B cell (primary cell): ENCODE results near the gene ESPN. TPM values are rescaled to one million over a fixed set of nuclear protein-coding genes. Genes with fewer than 3 reads are reported as not detected.
"Not testable (repeated sequence)": the region's sequence is repeated elsewhere in the genome, so short reads cannot be mapped to it uniquely, and the experiment has no call there.

Source experiments
- ATAC-seq: fragments of 200-7000 bp; cut with Tn5 transposase; one replicate; pipeline ENCODE4 v1.10.0; 2021; ENCODE audit warnings: low read depth, mild to moderate bottlenecking, moderate number of reproducible peaks, moderate library complexity
- CTCF ChIA-PET: fragments of 350-600 bp; sonication (Branson Sonifier 250); formaldehyde crosslinking; loops from one replicate; lab custom pipeline; 2021; ENCODE audit warnings: antibody characterized with exemption, inconsistent platforms; lab: Charles Lee
- POLR2A ChIA-PET: fragments of 350-600 bp; sonication (Branson Sonifier 250); formaldehyde crosslinking; loops from one replicate; lab custom pipeline; 2021; ENCODE audit warnings: antibody characterized with exemption; lab: Charles Lee
- DNase-seq: peaks from one replicate; pipeline ENCODE4 v3.0.0; 2013
- H2AFZ ChIP-seq: 2 replicates; pipeline ENCODE4 v1.6.1; 2012; ENCODE audit warnings: mild to moderate bottlenecking, low read depth, low read length; ENCODE audit not compliant: insufficient read depth, poor library complexity, severe bottlenecking
- H3K27ac ChIP-seq, 2 donors: 1 replicate in 1 of 2; 2 replicates in 1 of 2; pipeline ENCODE4 v1.5.1; 2012 to 2013; ENCODE audit warnings: low read length in 2 of 2, mild to moderate bottlenecking in 2 of 2, moderate library complexity in 1 of 2
- H3K27me3 ChIP-seq, 4 experiments: fragments of 200-600 bp in 1 of 4; sonication (generic) in 1 of 4; replicated peaks in 1 of 4; 1 replicate in 2 of 4; 2 replicates in 2 of 4; pipeline versions ENCODE4 v1.6.1 to v1.7.0; 2013 to 2016; ENCODE audit warnings: low read length in 3 of 4, mild to moderate bottlenecking in 2 of 4, mixed read lengths in 1 of 4, moderate library complexity in 1 of 4; ENCODE audit not compliant: insufficient read depth in 4 of 4, control insufficient read depth in 3 of 4; ENCODE audit errors: control extremely low read depth in 1 of 4
- H3K36me3 ChIP-seq, 2 experiments: replicated peaks in 1 of 2; 1 replicate in 1 of 2; 2 replicates in 1 of 2; pipeline versions ENCODE4 v1.6.1 to v1.7.1; 2013; ENCODE audit warnings: low read length in 1 of 2; ENCODE audit not compliant: insufficient read depth in 2 of 2, control insufficient read depth in 1 of 2; ENCODE audit errors: control extremely low read depth in 1 of 2, extremely low read depth in 1 of 2
- H3K4me1 ChIP-seq, 2 donors: fragments of 200-600 bp in 1 of 2; sonication (generic) in 1 of 2; 1 replicate in 1 of 2; 2 replicates in 1 of 2; pipeline versions ENCODE4 v1.5.1 to v1.6.1; 2013 to 2017; ENCODE audit warnings: low read length in 2 of 2; ENCODE audit not compliant: control insufficient read depth in 2 of 2, insufficient read depth in 2 of 2
- H3K4me2 ChIP-seq: replicated peaks from 2 replicates; pipeline ENCODE3; 2012; ENCODE audit warnings: mild to moderate bottlenecking, low read depth, low read length; ENCODE audit not compliant: poor library complexity, severe bottlenecking
- H3K4me3 ChIP-seq, 5 experiments: fragments of 200-600 bp in 1 of 5; sonication (generic) in 1 of 5; 1 replicate in 3 of 5; 2 replicates in 2 of 5; pipeline versions ENCODE4 v1.5.1 to v1.7.0; 2011 to 2016; ENCODE audit warnings: low read length in 4 of 5, mild to moderate bottlenecking in 4 of 5, low read depth in 2 of 5, control low read depth in 1 of 5, moderate library complexity in 1 of 5; ENCODE audit not compliant: insufficient read depth in 1 of 5; ENCODE audit errors: control extremely low read depth in 1 of 5, extremely low read depth in 1 of 5
- H3K79me2 ChIP-seq: fragments of 200-600 bp; sonication (generic); one replicate; pipeline ENCODE4 v1.6.0; 2016; ENCODE audit warnings: low read length; ENCODE audit not compliant: control insufficient read depth, insufficient read depth
- H3K9ac ChIP-seq: fragments of 200-600 bp; sonication (generic); 2 replicates; pipeline ENCODE4 v1.6.1; 2017; ENCODE audit warnings: mild to moderate bottlenecking, low read length, moderate library complexity
- H3K9me3 ChIP-seq, 3 donors: one replicate each; pipeline versions ENCODE4 v1.6.1 to v1.7.1; 2013; ENCODE audit warnings: low read length in 2 of 3; ENCODE audit not compliant: control insufficient read depth in 2 of 3, insufficient read depth in 1 of 3; ENCODE audit errors: control extremely low read depth in 1 of 3
- H4K20me1 ChIP-seq: 2 replicates; pipeline ENCODE4 v1.6.0; 2012; ENCODE audit warnings: mild to moderate bottlenecking, low read length; ENCODE audit not compliant: insufficient read depth, control insufficient read depth, poor library complexity, severe bottlenecking
- H3K27ac Mint-ChIP-seq: one replicate; pipeline ENCODE4 v1.8.0; 2021; ENCODE audit warnings: mixed read lengths
- H3K27me3 Mint-ChIP-seq: one replicate; pipeline ENCODE4 v1.8.0; 2021; ENCODE audit warnings: mixed read lengths
- H3K4me1 Mint-ChIP-seq: one replicate; pipeline ENCODE4 v1.8.0; 2021; ENCODE audit warnings: mixed read lengths
- H3K4me3 Mint-ChIP-seq: one replicate; pipeline ENCODE4 v1.8.0; 2021; ENCODE audit warnings: mixed read lengths
- H3K9me3 Mint-ChIP-seq: one replicate; pipeline ENCODE4 v1.8.0; 2022; ENCODE audit warnings: mixed read lengths; ENCODE audit not compliant: insufficient read depth
- EZH2 ChIP-seq: IDR thresholded peaks from 2 replicates; pipeline ENCODE4 v1.6.1; 2012; ENCODE audit warnings: borderline replicate concordance, low read depth, mild to moderate bottlenecking, moderate library complexity, low read length; ENCODE audit not compliant: insufficient read depth, poor library complexity, severe bottlenecking
- WGBS: methylation state at CpG from one replicate; pipeline ENCODE4 v1.1.5; 2013; ENCODE audit warnings: missing lambda C conversion rate; ENCODE audit not compliant: insufficient coverage; 5-methylcytosine and 5-hydroxymethylcytosine counted together
- intact Hi-C: fragments of 100-400 bp; cut with micrococcal nuclease; formaldehyde crosslinking; loops from one replicate; pipeline ENCODE4 v1.10.0; 2022
- polyA plus RNA-seq: library from polyadenylated mRNA; depleted of rRNA; stranded (reverse); fragments of >200 nt; gene quantifications from 2 replicates; pipeline ENCODE4 v1.2.3, GENCODE V29; 2012
- total RNA-seq, 2 donors: library from RNA; stranded (reverse); fragments of 120-200 nt in 1 of 2; gene quantifications; 1 replicate in 1 of 2; 2 replicates in 1 of 2; pipeline versions ENCODE4 v1.2.3 to v1.2.4, GENCODE V29; 2013 to 2022
- TF ChIP-seq, protein P1 (sequence below): fragments of 200-600 bp; IDR thresholded peaks from one replicate; pipeline ENCODE4 v1.8.0; 2022; ENCODE audit warnings: antibody characterized with exemption, mild to moderate bottlenecking

ESPN gene
- total and polyA plus RNA-seq, 2 donors (not counting 1 experiment from before 2014, with no cell fraction given), result 0.19 to 0.25 TPM

- Histone ChIP-seq H2AFZ (no peak overlapping the region), H3K9me3 (no peaks in the 10 kb centered on the region), H3K27me3 (peaks cover 0 to 16% (median 5%) of the 10 kb centered on the region in 4 experiments), H3K36me3 (no peaks in the 10 kb centered on the region), H3K79me2 (no peaks in the 10 kb centered on the region), H3K4me2 (no peak overlapping the region), H4K20me1 (no peaks in the 10 kb centered on the region), H3K9ac (no peak overlapping the region), H3K4me3 (no peak overlapping the region), H3K4me1 (peaks cover 2 to 3% of the 10 kb centered on the region in 2 donors), H3K27ac (no peak overlapping the region)
- H3K4me3 Mint-ChIP-seq, result no peak overlapping the region
- H3K4me1 Mint-ChIP-seq, result peaks cover 8% of the 10 kb centered on the region
- H3K27me3 Mint-ChIP-seq, result peaks cover 29% of the 10 kb centered on the region
- H3K27ac Mint-ChIP-seq, result no peak overlapping the region
- intact Hi-C loops, result no loop called here
- TF ChIP-seq EZH2, result no peak
- TF ChIP-seq, protein P1, sequence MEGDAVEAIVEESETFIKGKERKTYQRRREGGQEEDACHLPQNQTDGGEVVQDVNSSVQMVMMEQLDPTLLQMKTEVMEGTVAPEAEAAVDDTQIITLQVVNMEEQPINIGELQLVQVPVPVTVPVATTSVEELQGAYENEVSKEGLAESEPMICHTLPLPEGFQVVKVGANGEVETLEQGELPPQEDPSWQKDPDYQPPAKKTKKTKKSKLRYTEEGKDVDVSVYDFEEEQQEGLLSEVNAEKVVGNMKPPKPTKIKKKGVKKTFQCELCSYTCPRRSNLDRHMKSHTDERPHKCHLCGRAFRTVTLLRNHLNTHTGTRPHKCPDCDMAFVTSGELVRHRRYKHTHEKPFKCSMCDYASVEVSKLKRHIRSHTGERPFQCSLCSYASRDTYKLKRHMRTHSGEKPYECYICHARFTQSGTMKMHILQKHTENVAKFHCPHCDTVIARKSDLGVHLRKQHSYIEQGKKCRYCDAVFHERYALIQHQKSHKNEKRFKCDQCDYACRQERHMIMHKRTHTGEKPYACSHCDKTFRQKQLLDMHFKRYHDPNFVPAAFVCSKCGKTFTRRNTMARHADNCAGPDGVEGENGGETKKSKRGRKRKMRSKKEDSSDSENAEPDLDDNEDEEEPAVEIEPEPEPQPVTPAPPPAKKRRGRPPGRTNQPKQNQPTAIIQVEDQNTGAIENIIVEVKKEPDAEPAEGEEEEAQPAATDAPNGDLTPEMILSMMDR, result no peak
- no peak for DNase-seq
- POLR2A ChIA-PET, result no interaction called here
- CTCF ChIA-PET, result interaction anchor here (0.6 kb wide), 1 partner anchor 12 kb away, joined by 3 read pairs; no protein-coding TSS in a partner anchor
- WGBS, result 83% methylated on average over 10 of the region's 15 CpGs
- no peaks in the 10 kb centered on the region for H3K9me3 Mint-ChIP-seq
- no peak for ATAC-seq
Observed at GRCh38 chr1:6435129-6435528, 10.6 kb downstream of the ESPN start.

DNA sequence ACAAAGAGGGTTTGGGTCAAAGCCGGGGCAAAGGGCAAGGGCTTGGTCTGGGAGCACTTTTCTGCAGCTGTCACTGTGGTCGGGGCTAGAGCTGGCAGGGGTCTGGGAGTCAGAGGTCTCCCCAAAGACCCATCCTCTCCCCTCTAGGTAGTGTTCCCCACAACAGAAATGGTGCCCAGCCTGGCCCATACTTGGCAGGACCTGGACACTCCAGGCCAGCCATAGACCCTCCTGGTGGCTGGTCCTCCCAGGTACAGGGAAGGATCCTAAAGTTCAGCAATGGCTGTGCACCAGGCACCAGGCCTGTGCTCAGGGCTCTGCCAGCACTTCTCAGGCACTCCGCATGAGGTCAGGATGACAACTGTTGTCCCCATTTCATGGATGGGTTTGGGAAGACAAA, 11.0 kb downstream of the ESPN start:
- no peak overlapping the region for H3K27ac ChIP-seq
- Mint-ChIP-seq H3K4me1 (peaks cover 8% of the 10 kb centered on the region), H3K9me3 (no peaks in the 10 kb centered on the region), H3K27ac (no peak overlapping the region), H3K4me3 (no peak overlapping the region), H3K27me3 (peaks cover 25% of the 10 kb centered on the region)
- no peaks in the 10 kb centered on the region for H4K20me1 ChIP-seq
- H3K9me3 ChIP-seq, result no peaks in the 10 kb centered on the region
- H3K4me3 ChIP-seq, result no peak overlapping the region
- H3K9ac ChIP-seq, result no peak overlapping the region
- H3K79me2 ChIP-seq, result no peaks in the 10 kb centered on the region
- TF ChIP-seq, protein P1, result no peak
- no peak for TF ChIP-seq EZH2
- 100% methylated on average over 1 of the region's 3 CpGs for WGBS
- DNase-seq (no peak), ATAC-seq (no peak)
- CTCF ChIA-PET, result interaction anchor here (0.6 kb wide), 1 partner anchor 12 kb away, joined by 3 read pairs; no protein-coding TSS in a partner anchor
- H3K4me1 ChIP-seq, result peaks cover 3 to 5% of the 10 kb centered on the region in 2 donors
- no peak overlapping the region for H3K4me2 ChIP-seq
- intact Hi-C loops, result no loop called here
- no peaks in the 10 kb centered on the region for H3K36me3 ChIP-seq
- POLR2A ChIA-PET, result no interaction called here
- H2AFZ ChIP-seq, result no peak overlapping the region
- peaks cover 0 to 15% (median 5%) of the 10 kb centered on the region in 4 experiments for H3K27me3 ChIP-seq

DNA sequence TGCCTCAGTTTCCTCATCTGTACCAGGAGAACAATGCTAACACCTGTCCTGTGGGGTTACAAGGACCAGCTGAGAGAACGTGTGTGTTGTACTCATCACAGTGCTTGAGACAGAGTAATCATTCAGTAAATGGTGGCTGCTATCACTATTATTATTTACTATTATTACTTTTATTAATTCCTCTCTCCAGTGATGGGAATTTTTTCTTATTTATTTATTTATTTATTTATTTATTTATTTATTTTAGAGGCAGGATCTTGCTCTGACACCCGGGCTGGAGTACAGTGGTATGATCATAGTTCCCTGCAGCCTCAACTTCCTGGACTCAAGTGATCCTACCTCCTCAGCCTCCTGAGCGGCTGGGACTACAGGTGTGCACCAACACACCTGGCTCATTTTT, 11.7 kb downstream of the ESPN start:
- H3K9ac ChIP-seq, H3K9me3 ChIP-seq, POLR2A ChIA-PET, H3K79me2 ChIP-seq, DNase-seq, H3K27ac Mint-ChIP-seq, H3K4me1 ChIP-seq, H3K9me3 Mint-ChIP-seq, H3K27ac ChIP-seq, H2AFZ ChIP-seq, H4K20me1 ChIP-seq, ATAC-seq, intact Hi-C loops, H3K36me3 ChIP-seq, H3K4me3 ChIP-seq, H3K4me2 ChIP-seq, H3K4me3 Mint-ChIP-seq: not testable (repeated sequence)
- CTCF ChIA-PET, result interaction anchor here (0.8 to 5.6 kb wide), 2 partner anchors 13 to 15 kb away, joined by 3 to 53 read pairs; partner anchors contain the start of gene HES2
- peaks cover 0 to 20% (median 10%) of the 10 kb centered on the region in 4 experiments for H3K27me3 ChIP-seq
- H3K27me3 Mint-ChIP-seq, result peaks cover 27% of the 10 kb centered on the region
- 100% methylated on average over 1 of the region's 3 CpGs for WGBS
- peaks cover 10% of the 10 kb centered on the region for H3K4me1 Mint-ChIP-seq
